Measurements from ENCODE around the gene RERG.

DNA sequence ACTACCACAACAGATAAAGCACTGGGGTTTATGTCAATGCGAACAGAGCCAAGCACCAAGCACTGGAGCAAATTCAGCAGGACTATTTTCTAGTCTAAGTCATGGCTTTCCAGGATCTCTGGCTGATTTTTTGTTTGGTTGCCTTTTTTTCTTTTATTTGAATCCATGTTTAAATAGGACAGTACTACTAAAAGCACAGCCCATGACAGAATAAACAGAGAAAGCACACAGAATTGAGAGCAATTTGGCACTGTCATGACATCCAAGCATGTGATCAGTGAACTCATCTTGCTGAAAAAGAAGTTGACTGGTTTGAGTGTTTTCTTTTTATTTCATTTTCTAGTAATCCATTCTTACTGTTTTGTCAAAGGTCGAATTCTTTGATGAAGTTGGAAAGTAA is 23.1 kb upstream of the RERG start:
- TF ChIP-seq, protein P1, sequence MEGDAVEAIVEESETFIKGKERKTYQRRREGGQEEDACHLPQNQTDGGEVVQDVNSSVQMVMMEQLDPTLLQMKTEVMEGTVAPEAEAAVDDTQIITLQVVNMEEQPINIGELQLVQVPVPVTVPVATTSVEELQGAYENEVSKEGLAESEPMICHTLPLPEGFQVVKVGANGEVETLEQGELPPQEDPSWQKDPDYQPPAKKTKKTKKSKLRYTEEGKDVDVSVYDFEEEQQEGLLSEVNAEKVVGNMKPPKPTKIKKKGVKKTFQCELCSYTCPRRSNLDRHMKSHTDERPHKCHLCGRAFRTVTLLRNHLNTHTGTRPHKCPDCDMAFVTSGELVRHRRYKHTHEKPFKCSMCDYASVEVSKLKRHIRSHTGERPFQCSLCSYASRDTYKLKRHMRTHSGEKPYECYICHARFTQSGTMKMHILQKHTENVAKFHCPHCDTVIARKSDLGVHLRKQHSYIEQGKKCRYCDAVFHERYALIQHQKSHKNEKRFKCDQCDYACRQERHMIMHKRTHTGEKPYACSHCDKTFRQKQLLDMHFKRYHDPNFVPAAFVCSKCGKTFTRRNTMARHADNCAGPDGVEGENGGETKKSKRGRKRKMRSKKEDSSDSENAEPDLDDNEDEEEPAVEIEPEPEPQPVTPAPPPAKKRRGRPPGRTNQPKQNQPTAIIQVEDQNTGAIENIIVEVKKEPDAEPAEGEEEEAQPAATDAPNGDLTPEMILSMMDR (conservative IDR thresholded peaks at IDR 0.05; ENCODE audit: low read depth, low read length), result no peak
- TF ChIP-seq POLR2A (IDR thresholded peaks at IDR 0.05; ENCODE audit: low read depth, low read length) (no peak), MAFK (IDR thresholded peaks at IDR 0.05; ENCODE audit: low read depth, low read length) (no peak), RAD21 (IDR thresholded peaks at IDR 0.05; ENCODE audit: low read length) (no peak)

All from IMR-90 (cell line).